ENCODE results near the gene DUSP22.
"Not testable (repeated sequence)": the region's sequence is repeated elsewhere in the genome, so short reads cannot be mapped to it uniquely, and the experiment has no call there.

DUSP22 gene

DNA sequence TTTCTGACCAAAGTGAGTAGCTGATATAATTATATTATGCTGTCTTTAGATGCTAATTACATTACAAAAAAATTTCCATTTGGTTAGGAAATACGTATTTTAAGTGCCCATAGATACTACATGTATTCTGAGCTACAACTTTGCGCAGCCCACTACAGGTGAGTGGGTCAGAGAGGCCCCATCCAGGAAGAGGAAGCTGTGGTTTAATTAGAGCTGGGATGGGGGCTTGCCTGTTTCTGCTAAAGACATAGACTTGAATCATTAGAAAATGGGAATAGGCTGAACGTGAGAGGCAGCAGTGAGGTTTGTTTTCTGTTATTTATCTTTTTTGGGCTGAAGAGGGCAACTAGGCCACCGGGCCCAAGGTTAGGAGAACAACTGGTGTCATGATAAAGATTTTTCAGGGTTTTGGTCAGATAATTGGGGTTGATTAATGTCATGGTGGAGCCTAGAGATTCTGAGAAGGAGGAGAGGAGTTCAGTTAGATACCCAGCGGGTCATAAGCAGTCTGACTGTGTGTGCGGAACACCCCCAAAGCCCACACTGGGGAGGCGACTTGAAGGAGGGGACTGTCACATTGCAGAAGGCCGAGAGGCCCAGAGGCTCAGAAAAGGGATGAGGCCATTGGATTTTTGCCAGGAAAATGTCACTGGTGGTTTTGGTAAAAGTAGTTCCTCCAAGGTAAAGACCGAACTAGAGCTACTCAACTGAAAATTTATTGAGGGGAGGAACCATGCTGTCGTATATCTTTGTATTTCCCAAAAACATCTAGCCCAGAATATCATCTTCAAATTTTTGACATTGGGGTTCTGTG, 84.7 kb downstream of the DUSP22 start:
- H3K9me3 ChIP-seq (ENCODE audit: control insufficient read depth, low read length) = no peaks in the 10 kb centered on the region
- no peak overlapping the region for H3K27ac ChIP-seq (ENCODE audit: insufficient read depth, low read depth, low read length, poor library complexity, severe bottlenecking)
- no peaks in the 10 kb centered on the region for H3K36me3 ChIP-seq (ENCODE audit: control insufficient read depth, insufficient read depth, low read length)
- no peak overlapping the region for H3K4me3 ChIP-seq (ENCODE audit: insufficient read depth, low read depth, low read length)
- no peaks in the 10 kb centered on the region for H3K27me3 ChIP-seq (ENCODE audit: control insufficient read depth, insufficient read depth, low read length, poor library complexity, severe bottlenecking)
- 84 to 87% methylated on average over 10 of the region's 10 CpGs for WGBS, 2 experiments
- H3K4me1 ChIP-seq (ENCODE audit: control insufficient read depth, insufficient read depth, low read length) = peaks cover 6% of the 10 kb centered on the region

DNA sequence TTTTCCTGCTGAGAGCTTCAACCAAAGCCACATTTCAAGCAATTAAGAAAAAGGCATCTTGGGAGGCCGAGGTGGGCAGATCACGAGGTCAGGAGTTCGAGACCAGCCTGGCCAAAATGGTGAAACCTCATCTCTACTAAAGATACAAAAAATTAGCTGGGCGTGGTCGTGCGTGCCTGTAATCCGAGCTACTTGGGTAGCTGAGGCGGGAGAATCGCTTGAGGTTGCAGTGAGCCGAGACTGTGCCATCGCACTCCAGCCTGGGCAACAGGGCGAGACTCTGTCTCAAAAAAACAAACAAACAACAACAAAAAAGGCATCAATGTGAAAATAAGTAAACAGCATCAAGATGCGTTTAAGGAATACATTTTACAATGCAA, 85.3 kb downstream of the DUSP22 start:
- WGBS, 2 experiments = 85 to 90% methylated on average over 13 of the region's 13 CpGs
- H3K4me3 ChIP-seq (ENCODE audit: insufficient read depth, low read depth, low read length); H3K27ac ChIP-seq (ENCODE audit: insufficient read depth, low read depth, low read length, poor library complexity, severe bottlenecking); H3K9me3 ChIP-seq (ENCODE audit: control insufficient read depth, low read length); H3K36me3 ChIP-seq (ENCODE audit: control insufficient read depth, insufficient read depth, low read length); H3K4me1 ChIP-seq (ENCODE audit: control insufficient read depth, insufficient read depth, low read length); H3K27me3 ChIP-seq (ENCODE audit: control insufficient read depth, insufficient read depth, low read length, poor library complexity, severe bottlenecking): not testable (repeated sequence)

DNA sequence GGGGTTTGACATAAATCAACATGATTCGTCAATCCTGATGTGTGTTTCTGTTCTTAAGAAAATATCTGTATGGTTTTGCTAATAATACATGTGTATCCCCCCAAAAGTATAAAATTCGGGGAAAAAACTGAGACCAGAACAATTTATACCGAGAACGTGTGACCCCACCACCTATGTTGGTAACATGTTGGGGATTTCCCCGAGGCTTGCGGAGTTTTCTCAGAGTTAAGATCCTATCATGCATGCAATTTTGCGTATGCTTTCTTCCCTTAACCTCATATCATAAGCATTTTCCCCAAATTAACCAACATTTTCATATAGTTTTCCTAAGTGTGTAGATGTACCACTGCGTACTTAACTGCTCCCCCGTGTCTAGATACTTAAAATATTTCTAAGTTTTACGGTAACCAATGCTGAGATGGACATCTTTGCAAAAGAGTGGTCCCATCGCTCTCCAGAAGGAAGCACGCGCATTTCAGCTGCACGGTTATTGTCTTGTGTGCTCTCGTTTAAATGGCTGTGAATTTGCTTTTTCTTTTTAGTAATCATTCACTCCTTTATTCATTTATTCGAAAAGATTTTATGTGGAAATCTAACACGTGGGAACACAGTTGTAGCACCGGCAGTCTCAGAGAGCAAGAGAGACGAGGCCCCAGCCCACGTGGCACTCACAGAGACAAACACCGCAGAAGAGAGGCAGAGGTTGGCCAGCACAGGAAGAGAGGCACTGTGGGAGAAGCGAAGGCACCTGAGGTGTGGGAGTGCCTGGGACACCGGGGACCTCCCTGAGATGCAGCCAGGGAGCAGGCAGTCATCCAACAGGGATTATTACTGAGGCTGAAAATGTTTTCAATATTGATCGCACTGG, 86.0 kb downstream of the DUSP22 start:
- Histone ChIP-seq H3K27me3 (ENCODE audit: control insufficient read depth, insufficient read depth, low read length, poor library complexity, severe bottlenecking) (no peaks in the 10 kb centered on the region), H3K27ac (ENCODE audit: insufficient read depth, low read depth, low read length, poor library complexity, severe bottlenecking) (no peak overlapping the region), H3K4me3 (ENCODE audit: insufficient read depth, low read depth, low read length) (no peak overlapping the region), H3K36me3 (ENCODE audit: control insufficient read depth, insufficient read depth, low read length) (no peaks in the 10 kb centered on the region), H3K9me3 (ENCODE audit: control insufficient read depth, low read length) (no peaks in the 10 kb centered on the region), H3K4me1 (ENCODE audit: control insufficient read depth, insufficient read depth, low read length) (peaks cover 6% of the 10 kb centered on the region)
- 91 to 92% methylated on average over 24 of the region's 24 CpGs for WGBS, 2 experiments

DNA sequence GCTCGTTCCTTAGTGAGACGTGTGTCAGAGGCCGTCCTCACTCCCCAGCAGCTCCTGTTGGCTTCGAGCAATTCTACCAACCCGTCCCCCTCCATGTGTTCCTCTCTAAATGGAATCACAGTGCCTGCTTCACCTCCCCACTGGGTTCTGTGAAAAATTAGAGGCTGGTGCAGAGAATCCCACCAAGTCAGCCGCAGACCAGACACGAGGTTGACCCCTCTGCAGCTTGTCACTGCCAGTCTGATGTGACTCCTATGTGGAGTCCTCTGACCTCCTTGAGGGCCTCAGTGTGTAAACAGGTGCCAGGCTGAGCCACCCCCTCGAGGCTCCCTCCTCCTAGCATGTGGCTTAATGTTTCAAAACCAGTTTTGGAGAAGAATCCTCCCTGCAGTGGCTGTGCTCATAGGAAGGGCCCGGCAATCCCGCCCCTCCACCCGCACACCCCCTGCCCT, 86.7 kb downstream of the DUSP22 start:
- no peaks in the 10 kb centered on the region for H3K27me3 ChIP-seq (ENCODE audit: control insufficient read depth, insufficient read depth, low read length, poor library complexity, severe bottlenecking)
- no peaks in the 10 kb centered on the region for H3K9me3 ChIP-seq (ENCODE audit: control insufficient read depth, low read length)
- H3K27ac ChIP-seq (ENCODE audit: insufficient read depth, low read depth, low read length, poor library complexity, severe bottlenecking) = no peak overlapping the region
- no peak overlapping the region for H3K4me3 ChIP-seq (ENCODE audit: insufficient read depth, low read depth, low read length)
- H3K36me3 ChIP-seq (ENCODE audit: control insufficient read depth, insufficient read depth, low read length) = no peaks in the 10 kb centered on the region
- 88 to 91% methylated on average over 11 of the region's 11 CpGs for WGBS, 2 experiments
- H3K4me1 ChIP-seq (ENCODE audit: control insufficient read depth, insufficient read depth, low read length) = peaks cover 2% of the 10 kb centered on the region

DNA sequence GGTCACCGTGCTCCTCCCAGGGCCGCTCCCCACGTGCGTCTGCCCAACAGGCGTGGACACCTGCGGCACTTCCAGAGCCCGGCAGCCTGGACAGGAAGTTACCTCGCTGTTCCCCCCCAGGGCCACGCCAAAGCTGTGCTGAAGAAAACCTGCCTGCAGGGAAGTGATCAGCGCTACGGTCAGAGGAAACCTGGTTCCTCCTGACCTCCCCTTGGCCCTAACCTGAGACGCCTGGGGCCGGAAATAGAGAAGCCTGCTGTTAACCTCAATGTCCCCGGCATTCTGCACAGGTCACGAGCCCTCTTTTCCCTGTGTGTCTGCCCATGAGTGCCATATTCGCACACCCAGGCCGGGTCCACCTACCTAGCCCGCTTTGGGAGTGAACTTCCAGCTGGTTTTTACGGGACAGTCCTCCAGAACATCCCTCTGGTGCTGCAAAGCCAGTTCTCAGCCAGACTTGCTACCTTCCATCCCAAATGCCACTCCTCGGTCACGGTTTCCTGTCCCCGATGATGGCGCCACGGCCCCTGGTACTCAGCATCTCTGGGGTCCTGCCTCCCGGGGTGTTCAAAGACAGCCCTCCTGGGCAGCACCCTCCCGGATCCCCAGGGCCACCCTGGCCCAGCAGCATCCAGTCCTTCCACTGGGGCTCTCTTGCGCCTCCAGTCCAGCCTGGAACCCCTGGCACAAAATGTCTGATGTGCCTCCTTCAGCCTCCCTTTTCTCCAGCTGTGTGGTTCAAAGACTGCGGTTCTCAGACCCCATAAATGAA, 87.3 kb downstream of the DUSP22 start:
- 88 to 89% methylated on average over 28 of the region's 28 CpGs for WGBS, 2 experiments
- no peak overlapping the region for H3K4me3 ChIP-seq (ENCODE audit: insufficient read depth, low read depth, low read length)
- no peaks in the 10 kb centered on the region for H3K9me3 ChIP-seq (ENCODE audit: control insufficient read depth, low read length)
- no peak overlapping the region for H3K27ac ChIP-seq (ENCODE audit: insufficient read depth, low read depth, low read length, poor library complexity, severe bottlenecking)
- H3K4me1 ChIP-seq (ENCODE audit: control insufficient read depth, insufficient read depth, low read length) = no peaks in the 10 kb centered on the region
- H3K36me3 ChIP-seq (ENCODE audit: control insufficient read depth, insufficient read depth, low read length) = no peaks in the 10 kb centered on the region
- H3K27me3 ChIP-seq (ENCODE audit: control insufficient read depth, insufficient read depth, low read length, poor library complexity, severe bottlenecking) = no peaks in the 10 kb centered on the region

DNA sequence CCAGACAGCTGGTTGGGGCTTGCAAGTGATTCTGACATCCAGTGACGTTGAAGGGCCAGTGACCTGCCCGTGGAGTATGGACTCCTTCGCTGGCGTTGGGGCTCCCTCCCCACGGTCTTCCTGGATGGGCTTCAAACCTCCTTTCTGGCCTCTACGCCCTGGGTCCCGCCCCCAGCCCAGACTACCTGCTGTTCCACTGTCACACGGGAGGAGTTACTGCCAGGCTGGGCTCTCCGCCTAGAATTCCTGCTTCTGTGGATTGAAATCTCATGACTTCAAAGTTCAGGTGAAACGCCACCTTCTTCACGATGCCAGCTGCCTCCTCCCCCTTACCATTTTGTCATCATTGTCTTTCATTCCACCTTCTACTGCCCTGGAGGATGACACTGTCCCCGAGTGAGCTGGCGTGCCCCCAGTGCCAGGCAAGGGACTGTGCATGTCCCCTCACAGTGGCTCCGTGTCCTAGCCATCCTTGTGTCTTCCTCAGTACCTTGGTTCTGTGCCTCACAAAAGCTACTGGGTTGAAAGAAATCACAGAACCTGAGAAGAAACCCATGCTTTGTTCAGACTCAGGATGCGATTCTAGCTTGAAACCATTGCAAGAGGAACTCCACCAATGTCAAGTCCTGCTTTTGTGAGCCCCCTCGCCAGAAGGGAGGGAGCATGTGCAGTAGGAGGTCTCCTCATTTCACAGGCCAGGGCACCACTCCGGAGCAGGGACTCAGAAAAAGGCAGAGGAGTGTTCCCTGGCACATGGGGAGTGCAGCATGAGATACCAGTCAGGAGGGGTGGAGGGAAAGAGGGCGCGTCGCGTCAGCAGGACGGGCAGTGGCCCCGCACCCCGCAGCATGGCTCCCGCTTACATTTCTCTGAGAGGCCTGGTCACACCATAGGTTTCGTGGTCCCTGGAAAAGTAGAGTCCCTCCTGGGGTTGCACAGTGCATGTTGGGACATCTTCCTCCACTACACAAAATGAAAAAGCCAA, 88.2 kb downstream of the DUSP22 start:
- H3K27me3 ChIP-seq (ENCODE audit: control insufficient read depth, insufficient read depth, low read length, poor library complexity, severe bottlenecking) = no peaks in the 10 kb centered on the region
- H3K27ac ChIP-seq (ENCODE audit: insufficient read depth, low read depth, low read length, poor library complexity, severe bottlenecking) = no peak overlapping the region
- H3K4me1 ChIP-seq (ENCODE audit: control insufficient read depth, insufficient read depth, low read length) = no peaks in the 10 kb centered on the region
- H3K9me3 ChIP-seq (ENCODE audit: control insufficient read depth, low read length) = no peaks in the 10 kb centered on the region
- 87 to 88% methylated on average over 26 of the region's 26 CpGs for WGBS, 2 experiments
- no peaks in the 10 kb centered on the region for H3K36me3 ChIP-seq (ENCODE audit: control insufficient read depth, insufficient read depth, low read length)
- H3K4me3 ChIP-seq (ENCODE audit: insufficient read depth, low read depth, low read length) = no peak overlapping the region

DNA sequence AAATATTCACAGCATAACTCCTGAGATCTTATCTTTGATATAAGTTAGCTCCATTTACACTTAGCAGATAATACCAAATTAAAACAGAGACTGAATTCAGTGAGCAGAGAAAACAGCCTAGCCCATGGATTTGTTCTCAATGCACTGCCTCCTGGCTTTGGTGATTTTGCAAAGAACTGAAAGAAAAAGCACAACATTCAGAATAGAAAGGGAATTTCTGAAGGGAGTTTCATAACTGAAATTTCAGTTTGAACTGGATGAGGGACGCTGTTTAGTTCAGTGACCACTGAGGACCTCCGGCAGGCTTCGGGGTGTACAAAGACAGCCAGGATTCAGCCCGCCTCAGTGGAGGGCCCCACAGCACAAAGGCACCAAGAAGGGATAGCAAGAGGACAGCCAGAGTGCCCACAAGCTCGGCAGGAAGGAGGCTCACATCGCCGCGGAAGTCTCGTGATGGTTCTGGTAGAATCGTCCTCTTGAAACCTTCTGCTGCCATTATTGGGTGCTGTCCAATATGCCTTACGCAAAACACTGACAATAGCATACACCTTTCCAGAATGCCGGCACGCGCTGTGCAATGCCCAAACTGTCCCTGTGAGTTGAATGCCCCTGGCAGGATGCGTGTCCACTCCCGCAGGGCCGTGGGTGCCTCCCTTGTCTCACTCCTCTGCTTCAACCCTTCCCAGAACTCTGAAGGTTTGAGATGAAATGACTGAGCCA, 89.6 kb downstream of the DUSP22 start:
- Histone ChIP-seq H3K27ac (ENCODE audit: insufficient read depth, low read depth, low read length, poor library complexity, severe bottlenecking) (no peak overlapping the region), H3K36me3 (ENCODE audit: control insufficient read depth, insufficient read depth, low read length) (no peaks in the 10 kb centered on the region), H3K4me1 (ENCODE audit: control insufficient read depth, insufficient read depth, low read length) (no peaks in the 10 kb centered on the region), H3K9me3 (ENCODE audit: control insufficient read depth, low read length) (no peaks in the 10 kb centered on the region), H3K27me3 (ENCODE audit: control insufficient read depth, insufficient read depth, low read length, poor library complexity, severe bottlenecking) (no peaks in the 10 kb centered on the region), H3K4me3 (ENCODE audit: insufficient read depth, low read depth, low read length) (no peak overlapping the region)
- WGBS, 2 experiments = 90% methylated on average over 17 of the region's 17 CpGs

DNA sequence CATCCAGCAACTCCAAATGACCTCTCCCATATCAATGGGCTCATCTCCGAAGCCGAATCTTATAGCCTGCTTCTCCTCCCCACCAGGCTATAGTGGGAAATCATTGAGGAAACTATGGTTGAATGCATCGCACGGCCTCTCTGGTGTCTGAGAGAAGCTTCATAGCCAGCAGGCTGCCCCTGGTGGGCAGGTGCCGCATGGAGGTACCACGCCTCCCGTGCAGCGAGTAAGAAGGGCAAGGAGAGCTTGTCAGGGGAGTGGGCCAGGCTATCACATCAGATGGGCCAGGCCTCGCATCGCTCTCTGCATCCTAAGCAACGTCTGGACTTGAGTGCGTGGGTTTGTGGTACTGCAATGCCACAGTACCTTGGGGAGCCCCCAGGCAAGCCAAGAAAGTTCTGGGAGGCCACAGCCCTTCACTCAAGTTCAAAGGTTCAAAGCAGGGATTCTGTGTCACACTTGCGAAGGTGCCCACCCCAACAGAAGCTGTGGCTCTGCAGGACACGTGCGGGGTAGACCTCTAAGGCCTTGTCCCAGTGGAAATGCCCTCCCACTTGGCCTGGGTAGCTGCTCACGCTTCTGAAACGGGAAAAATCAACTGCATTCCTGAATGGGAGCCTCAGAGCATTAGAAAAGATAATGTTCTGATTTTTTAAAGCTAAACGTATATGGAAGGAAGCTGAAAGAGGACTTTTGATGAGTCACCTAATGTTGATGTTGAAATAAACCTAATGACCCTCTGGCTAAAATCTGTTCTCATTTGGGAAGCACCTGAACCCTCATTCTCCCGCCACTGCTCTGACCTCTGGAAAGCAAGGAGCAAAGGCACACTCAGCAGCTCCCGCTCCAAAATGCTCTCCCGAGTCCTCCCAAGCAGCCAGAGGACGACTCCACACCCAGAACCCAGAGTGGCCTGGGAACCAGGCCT, 90.9 kb downstream of the DUSP22 start:
- Histone ChIP-seq H3K36me3 (ENCODE audit: control insufficient read depth, insufficient read depth, low read length) (no peaks in the 10 kb centered on the region), H3K27me3 (ENCODE audit: control insufficient read depth, insufficient read depth, low read length, poor library complexity, severe bottlenecking) (peaks cover 2% of the 10 kb centered on the region), H3K4me3 (ENCODE audit: insufficient read depth, low read depth, low read length) (no peak overlapping the region), H3K4me1 (ENCODE audit: control insufficient read depth, insufficient read depth, low read length) (no peaks in the 10 kb centered on the region), H3K27ac (ENCODE audit: insufficient read depth, low read depth, low read length, poor library complexity, severe bottlenecking) (no peak overlapping the region), H3K9me3 (ENCODE audit: control insufficient read depth, low read length) (no peaks in the 10 kb centered on the region)
- 89% methylated on average over 22 of the region's 22 CpGs for WGBS, 2 experiments

Data from ectodermal cell (in vitro differentiated cells).